H1 (cell line): ENCODE data around the gene FRS2. TPM values are rescaled to one million over a fixed set of nuclear protein-coding genes. Genes with fewer than 3 reads are reported as not detected.

Source experiments
- CTCF ChIA-PET: fragments of 300-600 bp; sonication (Branson Sonifier 250); formaldehyde crosslinking; loops from one replicate; lab custom pipeline; 2021; ENCODE audit not compliant: partially characterized antibody; lab: Charles Lee
- POLR2A ChIA-PET: fragments of 300-600 bp; sonication (Branson Sonifier 250); formaldehyde crosslinking; loops from one replicate; lab custom pipeline; 2021; ENCODE audit warnings: inconsistent platforms; ENCODE audit not compliant: partially characterized antibody; lab: Charles Lee
- DNase-seq, 2 experiments: peaks; one replicate each; pipeline versions ENCODE4 v3.0.0 to v3.0.0-alpha.2; 2010 to 2022; ENCODE audit warnings: low spot score in 2 of 2, low read depth in 1 of 2, mixed read lengths in 1 of 2
- FAIRE-seq: peaks from 2 replicates; lab custom pipeline; 2011; peaks lifted over from hg19 to GRCh38; lab: Jason Lieb, UNC
- H2AFZ ChIP-seq: 2 replicates; pipeline ENCODE4 v1.8.1; 2012; ENCODE audit warnings: low read length, inconsistent platforms
- H2AK5ac ChIP-seq: 2 replicates; pipeline ENCODE4 v1.6.1; 2013; ENCODE audit warnings: low read depth, low read length
- H2BK120ac ChIP-seq: replicated peaks from 2 replicates; pipeline ENCODE3; 2013; ENCODE audit warnings: low read depth, low read length, inconsistent platforms
- H2BK12ac ChIP-seq: 2 replicates; pipeline ENCODE4 v1.6.1; 2013; ENCODE audit warnings: low read depth, low read length
- H2BK15ac ChIP-seq: 2 replicates; pipeline ENCODE4 v1.6.1; 2013; ENCODE audit warnings: low read length
- H2BK20ac ChIP-seq: 2 replicates; pipeline ENCODE4 v1.6.1; 2013; ENCODE audit warnings: low read length
- H2BK5ac ChIP-seq: 2 replicates; pipeline ENCODE4 v1.6.1; 2013; ENCODE audit warnings: low read depth, low read length
- H3K14ac ChIP-seq: 2 replicates; pipeline ENCODE4 v1.6.1; 2013; ENCODE audit warnings: inconsistent platforms; ENCODE audit not compliant: insufficient read length
- H3K18ac ChIP-seq: 2 replicates; pipeline ENCODE4 v1.6.1; 2013; ENCODE audit warnings: low read length; ENCODE audit errors: extremely low read depth
- H3K23ac ChIP-seq: 2 replicates; pipeline ENCODE4 v1.6.1; 2013; ENCODE audit warnings: inconsistent platforms; ENCODE audit not compliant: insufficient read length
- H3K23me2 ChIP-seq: 2 replicates; pipeline ENCODE4 v1.6.1; 2013; ENCODE audit warnings: low read depth, low read length
- H3K27ac ChIP-seq: 2 replicates; pipeline ENCODE4 v1.6.1; 2011; ENCODE audit warnings: low read depth, low read length, inconsistent platforms
- H3K27me3 ChIP-seq, 4 experiments: replicated peaks in 1 of 4; 1 replicate in 1 of 4; 2 replicates in 3 of 4; pipeline versions ENCODE4 v1.6.1 to v1.8.1; 2011 to 2013; ENCODE audit warnings: low read length in 3 of 4, mild to moderate bottlenecking in 3 of 4, inconsistent platforms in 2 of 4, mixed read lengths in 2 of 4, moderate library complexity in 1 of 4; ENCODE audit not compliant: control insufficient read depth in 3 of 4, insufficient read depth in 3 of 4; ENCODE audit errors: extremely low read depth in 1 of 4
- H3K36me3 ChIP-seq, 4 experiments: 2 replicates each; pipeline versions ENCODE4 v1.6.1 to v1.8.1; 2011 to 2013; ENCODE audit warnings: mild to moderate bottlenecking in 4 of 4, low read length in 3 of 4, moderate library complexity in 2 of 4, control low read depth in 1 of 4, inconsistent platforms in 1 of 4; ENCODE audit not compliant: insufficient read depth in 4 of 4, control insufficient read depth in 2 of 4
- H3K4ac ChIP-seq: replicated peaks from 2 replicates; pipeline ENCODE3; 2013; ENCODE audit warnings: low read length, low read depth, mixed read lengths, inconsistent platforms; ENCODE audit not compliant: insufficient read length
- H3K4me1 ChIP-seq, 4 experiments: replicated peaks in 1 of 4; 1 replicate in 1 of 4; 2 replicates in 3 of 4; pipeline versions ENCODE4 v1.6.1 to v1.8.1; 2011 to 2013; ENCODE audit warnings: low read length in 3 of 4, inconsistent platforms in 2 of 4, mixed read lengths in 1 of 4; ENCODE audit not compliant: insufficient read depth in 4 of 4, control insufficient read depth in 3 of 4
- H3K4me2 ChIP-seq, 2 experiments: 2 replicates each; pipeline versions ENCODE4 v1.6.1 to v1.8.1; 2011 to 2013; ENCODE audit warnings: low read depth in 2 of 2, low read length in 2 of 2, control low read depth in 1 of 2, inconsistent platforms in 1 of 2, mild to moderate bottlenecking in 1 of 2; ENCODE audit not compliant: insufficient read depth in 1 of 2
- H3K4me3 ChIP-seq, 4 experiments: fragments of 200-600, 300-600 bp in 1 of 4; sonication (generic), shearing (Covaris generic), sonication (Bioruptor Twin) in 1 of 4; 2 replicates each; pipeline versions ENCODE4 v1.5.1 to v1.8.1; 2011 to 2016; ENCODE audit warnings: low read length in 4 of 4, low read depth in 3 of 4, control low read depth in 2 of 4, inconsistent platforms in 2 of 4, mild to moderate bottlenecking in 2 of 4, mixed read lengths in 1 of 4, moderate library complexity in 1 of 4; ENCODE audit not compliant: insufficient read depth in 2 of 4; ENCODE audit errors: extremely low read depth in 1 of 4
- H3K56ac ChIP-seq: replicated peaks from 2 replicates; pipeline ENCODE3; 2013; ENCODE audit warnings: low read depth, mild to moderate bottlenecking, mixed read lengths, low read length, inconsistent platforms; ENCODE audit not compliant: insufficient read length
- H3K79me1 ChIP-seq: 2 replicates; pipeline ENCODE4 v1.6.1; 2013; ENCODE audit warnings: low read depth, low read length, control low read depth
- H3K79me2 ChIP-seq, 2 experiments: 2 replicates each; pipeline versions ENCODE4 v1.6.1 to v1.8.1; 2012 to 2013; ENCODE audit warnings: low read length in 2 of 2, mild to moderate bottlenecking in 2 of 2, inconsistent platforms in 1 of 2; ENCODE audit not compliant: insufficient read depth in 2 of 2, control insufficient read depth in 1 of 2
- H3K9ac ChIP-seq, 4 experiments: replicated peaks in 1 of 4; 1 replicate in 1 of 4; 2 replicates in 3 of 4; pipeline versions ENCODE4 v1.6.1 to v1.8.1; 2011 to 2013; ENCODE audit warnings: low read depth in 3 of 4, low read length in 3 of 4, control low read depth in 2 of 4, mild to moderate bottlenecking in 2 of 4, moderate library complexity in 2 of 4, inconsistent platforms in 1 of 4; ENCODE audit errors: extremely low read depth in 1 of 4
- H3K9me3 ChIP-seq, 2 experiments: 2 replicates each; pipeline versions ENCODE4 v1.6.1 to v1.8.1; 2012 to 2013; ENCODE audit warnings: mild to moderate bottlenecking in 2 of 2, moderate library complexity in 2 of 2, control low read depth in 1 of 2, inconsistent platforms in 1 of 2, low read depth in 1 of 2, low read length in 1 of 2, mixed read lengths in 1 of 2; ENCODE audit not compliant: insufficient read depth in 2 of 2
- H4K20me1 ChIP-seq, 2 experiments: replicated peaks in 1 of 2; 2 replicates each; pipeline versions ENCODE3 to v1.8.1; 2011 to 2013; ENCODE audit warnings: inconsistent platforms in 2 of 2, low read length in 2 of 2, mild to moderate bottlenecking in 1 of 2; ENCODE audit not compliant: insufficient read depth in 2 of 2, control insufficient read depth in 1 of 2
- H4K5ac ChIP-seq: 2 replicates; pipeline ENCODE4 v1.6.1; 2013; ENCODE audit warnings: low read length, low read depth, mixed read lengths, inconsistent platforms; ENCODE audit not compliant: insufficient read length
- H4K8ac ChIP-seq: 2 replicates; pipeline ENCODE4 v1.8.0; 2013; ENCODE audit warnings: mild to moderate bottlenecking, moderate library complexity, low read length, inconsistent platforms; ENCODE audit not compliant: insufficient read depth; ENCODE audit errors: extremely low read depth
- H4K91ac ChIP-seq: replicated peaks from 2 replicates; pipeline ENCODE3; 2013; ENCODE audit warnings: low read length, mixed read lengths, inconsistent platforms; ENCODE audit not compliant: insufficient read length
- CBX5 ChIP-seq: fragments of 300-800, 300-1000 bp; sonication (generic); IDR thresholded peaks from 2 replicates; pipeline ENCODE4 v1.7.1; 2016; ENCODE audit warnings: antibody characterized with exemption, low read length, low read depth
- CTBP2 ChIP-seq: IDR thresholded peaks from 2 replicates; pipeline ENCODE4 v1.7.0; 2011; ENCODE audit warnings: borderline replicate concordance, mild to moderate bottlenecking, moderate library complexity, mixed read lengths, low read length; ENCODE audit not compliant: insufficient read depth, insufficient read length
- JUND ChIP-seq: IDR thresholded peaks from 2 replicates; pipeline ENCODE4 v1.6.1; 2011; ENCODE audit warnings: mild to moderate bottlenecking, improper control_type of control experiment, low read length
- POLR2A ChIP-seq, 2 experiments: IDR thresholded peaks; 1 replicate in 1 of 2; 2 replicates in 1 of 2; pipeline ENCODE4 v1.6.1; 2011; ENCODE audit warnings: low read depth in 2 of 2, low read length in 2 of 2, mild to moderate bottlenecking in 2 of 2; ENCODE audit errors: control extremely low read depth in 1 of 2
- RAD21 ChIP-seq, 2 experiments: IDR thresholded peaks in 1 of 2; conservative IDR thresholded peaks in 1 of 2; 2 replicates each; pipeline ENCODE4 v1.6.1; 2011; ENCODE audit warnings: low read depth in 2 of 2, low read length in 2 of 2, improper control_type of control experiment in 1 of 2, inconsistent platforms in 1 of 2, mild to moderate bottlenecking in 1 of 2, moderate library complexity in 1 of 2
- SUZ12 ChIP-seq: fragments of 200-600 bp; sonication (generic); IDR thresholded peaks from 2 replicates; pipeline ENCODE4 v1.6.1; 2012; ENCODE audit warnings: mild to moderate bottlenecking, inconsistent platforms, low read length, moderate library complexity, mixed read lengths
- TBP ChIP-seq: IDR thresholded peaks from 2 replicates; pipeline ENCODE4 v1.6.1; 2011; ENCODE audit warnings: low read depth, low read length, improper control_type of control experiment
- WGBS, 2 experiments: shearing (Covaris generic) in 1 of 2; methylation state at CpG; one replicate each; pipeline versions ENCODE4 v1.1.6 to v1.1.7; 2013 to 2015; ENCODE audit warnings: low lambda C conversion rate in 2 of 2, mixed read lengths in 2 of 2, inconsistent platforms in 1 of 2, low coverage in 1 of 2, missing lambda C conversion rate in 1 of 2; ENCODE audit not compliant: insufficient replicate concordance in 2 of 2, insufficient coverage in 1 of 2, insufficient read length in 1 of 2; ENCODE audit errors: extremely low coverage in 1 of 2, missing lambda C conversion rate in 1 of 2; 5-methylcytosine and 5-hydroxymethylcytosine counted together
- polyA plus RNA-seq, 7 experiments: library from polyadenylated mRNA; depleted of rRNA in 3 of 7; stranded (reverse) in 5 of 7; unstranded in 2 of 7; fragments of >200 nt in 5 of 7; fragments of 200-250 nt in 2 of 7; gene quantifications; 1 replicate in 5 of 7; 2 replicates in 1 of 7; 4 replicates in 1 of 7; pipeline versions ENCODE4 v1.2.1 to v1.2.3, GENCODE V29; 2011 to 2013; ENCODE audit warnings: missing spikeins in 2 of 7, mixed read lengths in 2 of 7
- total RNA-seq: library from RNA; stranded (reverse); fragmentation: NEBNext Ultra II Directional; extraction: Animal tissue kit (Norgen Biotek cat#: 25700); gene quantifications from 2 replicates; pipeline ENCODE4 v1.2.1, GENCODE V29; 2021

FRS2 gene
- total and polyA plus RNA-seq, 2 of the 8 experiments (the other 6 are each of a cell fraction or from before 2014, with no cell fraction given), result 10.3 to 35.8 TPM

GRCh38 chr12:69423037-69423905 is 46.9 kb upstream of the FRS2 start:
- no peaks in the 10 kb centered on the region for H3K79me1 ChIP-seq
- no peaks in the 10 kb centered on the region for H3K9me3 ChIP-seq
- no peak for FAIRE-seq
- H3K27me3 ChIP-seq, result no peaks in the 10 kb centered on the region
- H3K4me1 ChIP-seq, result no peaks in the 10 kb centered on the region
- DNase-seq, result no peak
- no peaks in the 10 kb centered on the region for H3K79me2 ChIP-seq
- H3K4me3 ChIP-seq, result no peak overlapping the region
- no peak overlapping the region for H2AFZ ChIP-seq
- H2AK5ac ChIP-seq, result no peak overlapping the region
- H4K91ac ChIP-seq, result no peak overlapping the region
- no peak overlapping the region for H2BK15ac ChIP-seq
- ChIA-PET CTCF (interaction anchor here (0.8 kb wide), 1 partner anchor 143 kb away, joined by 3 read pairs; no protein-coding TSS in a partner anchor), POLR2A (no interaction called here)
- no peak overlapping the region for H3K23ac ChIP-seq
- no peak overlapping the region for H3K4ac ChIP-seq
- no peak overlapping the region for H3K14ac ChIP-seq
- TF ChIP-seq CBX5 (no peak), CTBP2 (no peak), TBP (no peak), POLR2A (IDR thresholded peaks at IDR 0.05; ENCODE audit: control extremely low read depth in 1 of 2, low read depth in 2 of 2, low read length in 2 of 2) (no peak), RAD21 (IDR thresholded peaks at IDR 0.05 in 1 of 2, conservative IDR thresholded peaks at IDR 0.05 in 1 of 2; ENCODE audit: low read depth in 2 of 2, low read length in 2 of 2) (no peak), JUND (no peak), SUZ12 (no peak)
- no peaks in the 10 kb centered on the region for H3K23me2 ChIP-seq
- no peak overlapping the region for H2BK12ac ChIP-seq
- H2BK120ac ChIP-seq, result no peak overlapping the region
- H3K4me2 ChIP-seq, result no peak overlapping the region
- H3K36me3 ChIP-seq, result no peaks in the 10 kb centered on the region
- H2BK5ac ChIP-seq, result no peak overlapping the region
- no peak overlapping the region for H4K5ac ChIP-seq
- WGBS, 2 experiments, result 89% methylated on average over 5 of the region's 5 CpGs; no CpG with 5 or more reads in 1 of the 2 experiments
- H2BK20ac ChIP-seq, result no peak overlapping the region
- H3K18ac ChIP-seq, result no peak overlapping the region
- no peak overlapping the region for H3K56ac ChIP-seq
- H3K9ac ChIP-seq, result no peak overlapping the region
- no peak overlapping the region for H3K27ac ChIP-seq
- H4K8ac ChIP-seq, result no peak overlapping the region
- H4K20me1 ChIP-seq, result no peaks in the 10 kb centered on the region
